ENCODE measurements around the gene FGFR3. TPM values are rescaled to one million over a fixed set of nuclear protein-coding genes. Genes with fewer than 3 reads are reported as not detected.

Gene FGFR3
- total and polyA plus RNA-seq, 9 of the 15 experiments (the other 6 are each of a cell fraction or from before 2014, with no cell fraction given), result 1.2 to 60.4 (median 12.7) TPM

DNA sequence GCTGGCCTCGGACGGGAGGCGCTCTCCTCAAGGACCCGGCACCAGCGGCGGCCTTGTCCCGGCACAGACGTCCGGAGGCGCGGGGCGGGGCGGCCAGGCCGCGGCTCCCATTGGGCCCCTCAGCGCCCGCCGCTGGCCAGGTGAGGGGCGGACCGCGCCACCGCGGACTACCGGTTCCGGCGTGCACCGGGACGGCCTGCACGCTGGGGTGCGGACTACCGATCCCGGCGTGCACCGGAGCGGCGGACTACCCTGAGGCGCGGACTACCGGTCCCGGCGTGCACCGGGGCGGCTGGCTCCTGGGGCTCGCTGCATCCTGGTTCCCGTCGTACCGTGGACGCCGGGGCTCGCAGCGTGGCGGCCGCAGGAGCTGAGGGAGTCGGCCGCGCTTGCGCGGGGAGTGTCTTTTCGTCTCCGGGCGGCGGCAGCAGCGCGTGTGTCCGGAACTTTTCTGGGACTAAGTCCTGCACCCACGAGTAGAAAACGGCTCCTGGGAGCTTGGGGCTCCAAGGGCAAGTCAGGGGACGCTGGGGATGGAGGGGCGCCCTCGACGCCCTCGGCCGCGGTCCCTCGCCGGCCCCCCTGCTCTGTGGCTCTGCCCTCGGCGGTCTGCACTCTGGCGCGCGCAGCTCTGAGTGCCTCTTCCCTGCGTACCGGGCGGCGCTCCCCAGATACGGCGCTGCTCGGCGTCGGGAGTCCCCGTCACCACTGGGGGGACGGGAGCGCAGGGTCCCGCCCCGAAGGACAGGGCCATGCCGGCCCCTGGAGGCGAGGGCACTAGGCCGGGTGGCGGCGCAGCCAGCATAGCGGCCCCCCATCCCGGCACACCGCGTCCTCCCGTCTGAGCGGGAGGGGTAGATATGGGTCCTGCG, 63.2 kb downstream of the FGFR3 start, which contains the start of gene LETM1 (continued):
- TF ChIP-seq, protein P1, sequence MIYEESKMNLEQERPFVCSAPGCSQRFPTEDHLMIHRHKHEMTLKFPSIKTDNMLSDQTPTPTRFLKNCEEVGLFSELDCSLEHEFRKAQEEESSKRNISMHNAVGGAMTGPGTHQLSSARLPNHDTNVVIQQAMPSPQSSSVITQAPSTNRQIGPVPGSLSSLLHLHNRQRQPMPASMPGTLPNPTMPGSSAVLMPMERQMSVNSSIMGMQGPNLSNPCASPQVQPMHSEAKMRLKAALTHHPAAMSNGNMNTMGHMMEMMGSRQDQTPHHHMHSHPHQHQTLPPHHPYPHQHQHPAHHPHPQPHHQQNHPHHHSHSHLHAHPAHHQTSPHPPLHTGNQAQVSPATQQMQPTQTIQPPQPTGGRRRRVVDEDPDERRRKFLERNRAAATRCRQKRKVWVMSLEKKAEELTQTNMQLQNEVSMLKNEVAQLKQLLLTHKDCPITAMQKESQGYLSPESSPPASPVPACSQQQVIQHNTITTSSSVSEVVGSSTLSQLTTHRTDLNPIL (CRISPR knock-in tag; IDR thresholded peaks at IDR 0.05), result no peak
- TF ChIP-seq ZNF584 (CRISPR knock-in tag; IDR thresholded peaks at IDR 0.05; ENCODE audit: low read depth) (no peak), L3MBTL2 (IDR thresholded peaks at IDR 0.05) (peak; percentile 85), TEAD2 (tag; IDR thresholded peaks at IDR 0.05) (no peak), ZNF316 (IDR thresholded peaks at IDR 0.05) (no peak), BDP1 (IDR thresholded peaks at IDR 0.05; ENCODE audit: insufficient read depth, insufficient read length) (no peak), NUFIP1 (IDR thresholded peaks at IDR 0.05; ENCODE audit: partially characterized antibody) (no peak)
- TF ChIP-seq, protein P2, sequence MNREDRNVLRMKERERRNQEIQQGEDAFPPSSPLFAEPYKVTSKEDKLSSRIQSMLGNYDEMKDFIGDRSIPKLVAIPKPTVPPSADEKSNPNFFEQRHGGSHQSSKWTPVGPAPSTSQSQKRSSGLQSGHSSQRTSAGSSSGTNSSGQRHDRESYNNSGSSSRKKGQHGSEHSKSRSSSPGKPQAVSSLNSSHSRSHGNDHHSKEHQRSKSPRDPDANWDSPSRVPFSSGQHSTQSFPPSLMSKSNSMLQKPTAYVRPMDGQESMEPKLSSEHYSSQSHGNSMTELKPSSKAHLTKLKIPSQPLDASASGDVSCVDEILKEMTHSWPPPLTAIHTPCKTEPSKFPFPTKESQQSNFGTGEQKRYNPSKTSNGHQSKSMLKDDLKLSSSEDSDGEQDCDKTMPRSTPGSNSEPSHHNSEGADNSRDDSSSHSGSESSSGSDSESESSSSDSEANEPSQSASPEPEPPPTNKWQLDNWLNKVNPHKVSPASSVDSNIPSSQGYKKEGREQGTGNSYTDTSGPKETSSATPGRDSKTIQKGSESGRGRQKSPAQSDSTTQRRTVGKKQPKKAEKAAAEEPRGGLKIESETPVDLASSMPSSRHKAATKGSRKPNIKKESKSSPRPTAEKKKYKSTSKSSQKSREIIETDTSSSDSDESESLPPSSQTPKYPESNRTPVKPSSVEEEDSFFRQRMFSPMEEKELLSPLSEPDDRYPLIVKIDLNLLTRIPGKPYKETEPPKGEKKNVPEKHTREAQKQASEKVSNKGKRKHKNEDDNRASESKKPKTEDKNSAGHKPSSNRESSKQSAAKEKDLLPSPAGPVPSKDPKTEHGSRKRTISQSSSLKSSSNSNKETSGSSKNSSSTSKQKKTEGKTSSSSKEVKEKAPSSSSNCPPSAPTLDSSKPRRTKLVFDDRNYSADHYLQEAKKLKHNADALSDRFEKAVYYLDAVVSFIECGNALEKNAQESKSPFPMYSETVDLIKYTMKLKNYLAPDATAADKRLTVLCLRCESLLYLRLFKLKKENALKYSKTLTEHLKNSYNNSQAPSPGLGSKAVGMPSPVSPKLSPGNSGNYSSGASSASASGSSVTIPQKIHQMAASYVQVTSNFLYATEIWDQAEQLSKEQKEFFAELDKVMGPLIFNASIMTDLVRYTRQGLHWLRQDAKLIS (CRISPR knock-in tag; IDR thresholded peaks at IDR 0.05), result no peak; the same call in 1 of the 2 replicates
- TF ChIP-seq, protein P3, sequence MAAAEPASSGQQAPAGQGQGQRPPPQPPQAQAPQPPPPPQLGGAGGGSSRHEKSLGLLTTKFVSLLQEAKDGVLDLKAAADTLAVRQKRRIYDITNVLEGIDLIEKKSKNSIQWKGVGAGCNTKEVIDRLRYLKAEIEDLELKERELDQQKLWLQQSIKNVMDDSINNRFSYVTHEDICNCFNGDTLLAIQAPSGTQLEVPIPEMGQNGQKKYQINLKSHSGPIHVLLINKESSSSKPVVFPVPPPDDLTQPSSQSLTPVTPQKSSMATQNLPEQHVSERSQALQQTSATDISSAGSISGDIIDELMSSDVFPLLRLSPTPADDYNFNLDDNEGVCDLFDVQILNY (CRISPR knock-in tag; IDR thresholded peaks at IDR 0.05), result no peak
- TF ChIP-seq, protein P4, sequence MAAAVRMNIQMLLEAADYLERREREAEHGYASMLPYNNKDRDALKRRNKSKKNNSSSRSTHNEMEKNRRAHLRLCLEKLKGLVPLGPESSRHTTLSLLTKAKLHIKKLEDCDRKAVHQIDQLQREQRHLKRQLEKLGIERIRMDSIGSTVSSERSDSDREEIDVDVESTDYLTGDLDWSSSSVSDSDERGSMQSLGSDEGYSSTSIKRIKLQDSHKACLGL (CRISPR knock-in tag; IDR thresholded peaks at IDR 0.05; ENCODE audit: borderline replicate concordance, poor library complexity, severe bottlenecking), result no peak
